ENCODE results near the gene TMEM132E. TPM values are rescaled to one million over a fixed set of nuclear protein-coding genes. Genes with fewer than 3 reads are reported as not detected.

Gene TMEM132E
- total RNA-seq, 1 experiment from 2014 or later: 0.42 TPM

DNA sequence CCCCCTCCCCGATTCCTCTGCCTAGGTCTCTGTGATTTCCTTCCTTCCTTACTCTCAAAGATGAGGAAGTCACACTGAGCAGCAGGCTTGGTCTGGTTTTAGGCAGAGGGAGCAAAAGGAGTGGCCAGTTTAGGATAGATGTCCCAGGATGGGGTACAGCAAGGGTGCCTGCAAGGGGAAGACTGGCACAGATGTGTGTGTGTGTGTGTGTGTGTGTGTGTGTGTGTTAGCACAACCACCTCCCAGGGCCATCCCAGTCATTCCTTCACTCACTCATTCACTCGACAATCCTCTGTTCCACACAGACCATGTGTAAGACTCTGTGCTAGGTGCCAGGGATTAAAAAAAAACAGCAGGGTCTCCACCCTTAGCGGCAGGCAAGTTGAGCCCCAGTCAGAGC lies 35.9 kb downstream of the TMEM132E start:
- Histone ChIP-seq H2BK15ac (ENCODE audit: low read depth, low read length) (no peak overlapping the region), H3K4ac (ENCODE audit: low read depth, low read length) (no peak overlapping the region), H3K23ac (ENCODE audit: insufficient read length, low read depth, low read length) (no peak overlapping the region), H2AFZ (ENCODE audit: low read length) (no peak overlapping the region), H2BK12ac (ENCODE audit: insufficient read length, low read depth, low read length) (no peak overlapping the region), H3K4me2 (ENCODE audit: insufficient read depth, insufficient read length, low read length) (no peak overlapping the region), H2AK5ac (ENCODE audit: insufficient read length, low read length) (no peak overlapping the region), H2BK120ac (ENCODE audit: low read depth, low read length, poor library complexity, severe bottlenecking) (no peak overlapping the region), H3K9me3 (ENCODE audit: control insufficient read depth, low read depth, low read length) (no peaks in the 10 kb centered on the region), H3K27ac (ENCODE audit: insufficient read length, low read depth, low read length) (no peak overlapping the region), H4K5ac (ENCODE audit: insufficient read length, low read depth, low read length) (no peak overlapping the region), H3K79me1 (ENCODE audit: insufficient read depth, low read depth, low read length, poor library complexity, severe bottlenecking) (no peaks in the 10 kb centered on the region), H3K56ac (ENCODE audit: insufficient read length, low read depth, low read length) (no peak overlapping the region), H3K9ac (ENCODE audit: extremely low read depth, insufficient read length, low read length) (no peak overlapping the region), H3K23me2 (ENCODE audit: insufficient read length, low read depth, low read length, poor library complexity, severe bottlenecking) (no peaks in the 10 kb centered on the region), H3K79me2 (ENCODE audit: insufficient read depth, low read length) (no peaks in the 10 kb centered on the region), H4K91ac (ENCODE audit: insufficient read length, low read depth, low read length) (no peak overlapping the region), H3T11ph (ENCODE audit: low read length) (no peak overlapping the region), H2BK20ac (ENCODE audit: low read depth, low read length, poor library complexity, severe bottlenecking) (no peak overlapping the region), H3K14ac (ENCODE audit: insufficient read depth, low read length) (no peak overlapping the region), H3K27me3 (ENCODE audit: insufficient read depth, low read length) (no peaks in the 10 kb centered on the region; the same call in 1 of the 2 replicates), H2BK5ac (ENCODE audit: insufficient read length, low read length) (no peak overlapping the region), H4K20me1 (ENCODE audit: control insufficient read depth, insufficient read depth, insufficient read length) (no peaks in the 10 kb centered on the region), H3K18ac (ENCODE audit: insufficient read length, low read depth, low read length) (no peak overlapping the region), H4K8ac (replicated peaks; ENCODE audit: insufficient read length, low read depth, low read length) (no peak overlapping the region), H3K4me1 (ENCODE audit: insufficient read depth, low read length) (peaks cover 14% of the 10 kb centered on the region; the same call in 1 of the 2 replicates)
- TF ChIP-seq, protein P1, sequence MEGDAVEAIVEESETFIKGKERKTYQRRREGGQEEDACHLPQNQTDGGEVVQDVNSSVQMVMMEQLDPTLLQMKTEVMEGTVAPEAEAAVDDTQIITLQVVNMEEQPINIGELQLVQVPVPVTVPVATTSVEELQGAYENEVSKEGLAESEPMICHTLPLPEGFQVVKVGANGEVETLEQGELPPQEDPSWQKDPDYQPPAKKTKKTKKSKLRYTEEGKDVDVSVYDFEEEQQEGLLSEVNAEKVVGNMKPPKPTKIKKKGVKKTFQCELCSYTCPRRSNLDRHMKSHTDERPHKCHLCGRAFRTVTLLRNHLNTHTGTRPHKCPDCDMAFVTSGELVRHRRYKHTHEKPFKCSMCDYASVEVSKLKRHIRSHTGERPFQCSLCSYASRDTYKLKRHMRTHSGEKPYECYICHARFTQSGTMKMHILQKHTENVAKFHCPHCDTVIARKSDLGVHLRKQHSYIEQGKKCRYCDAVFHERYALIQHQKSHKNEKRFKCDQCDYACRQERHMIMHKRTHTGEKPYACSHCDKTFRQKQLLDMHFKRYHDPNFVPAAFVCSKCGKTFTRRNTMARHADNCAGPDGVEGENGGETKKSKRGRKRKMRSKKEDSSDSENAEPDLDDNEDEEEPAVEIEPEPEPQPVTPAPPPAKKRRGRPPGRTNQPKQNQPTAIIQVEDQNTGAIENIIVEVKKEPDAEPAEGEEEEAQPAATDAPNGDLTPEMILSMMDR (conservative IDR thresholded peaks at IDR 0.05): no peak
- WGBS (ENCODE audit: extremely low coverage, insufficient read length, low lambda C conversion rate): no CpG with 5 or more reads among the region's 3 CpGs
- H3K27ac Mint-ChIP-seq: peak overlapping the region in 1 of 3 experiments; percentile 71; a peak in 2 of 7 replicates
- peaks cover 54 to 61% of the 10 kb centered on the region in 2 experiments for H3K4me1 Mint-ChIP-seq
- peaks cover 35% of the 10 kb centered on the region for H3K27me3 Mint-ChIP-seq (ENCODE audit: low read depth)
- peaks cover 0 to 2% of the 10 kb centered on the region in 2 experiments; a peak in 2 of 5 replicates for H3K9me3 Mint-ChIP-seq
- peak overlapping the region in 1 of 2 experiments; percentile 50; a peak in 2 of 5 replicates for H3K4me3 Mint-ChIP-seq
- no peaks in the 10 kb centered on the region for H3K36me3 Mint-ChIP-seq (ENCODE audit: insufficient read depth in 1 of 3, low read depth in 3 of 3)
- no peak for DNase-seq
